ENCODE results near the gene ARID1B. TPM values are rescaled to one million over a fixed set of nuclear protein-coding genes. Genes with fewer than 3 reads are reported as not detected.

ARID1B gene
- total and polyA plus RNA-seq, 7 donors = 8.1 to 61.1 (median 53.1) TPM

GRCh38 chr6:157139054-157139708 lies 362.0 kb downstream of the ARID1B start:
- Histone ChIP-seq H3K27me3 (ENCODE audit: insufficient read depth in 3 of 3, low read length in 2 of 3) (no peaks in the 10 kb centered on the region), H3K36me3 (ENCODE audit: insufficient read depth in 1 of 2, low read depth in 1 of 2) (peaks cover 0 to 41% of the 10 kb centered on the region in 2 donors), H3K4me1 (peaks cover 7% of the 10 kb centered on the region), H3K27ac (no peak overlapping the region), H3K4me3 (no peak overlapping the region), H3K9me3 (no peaks in the 10 kb centered on the region)
- DNase-seq = no peak
- ATAC-seq = peak; percentile 54 to 77 (median 70)
- peak; percentile 36 for TF ChIP-seq CTCF (IDR thresholded peaks at IDR 0.05)
- 88 to 90% (median 90%) methylated on average over 15 of the region's 15 CpGs for WGBS, 3 donors
- intact Hi-C loops (cut with DNase I) = loop anchor here in 1 of 2 donors (10.0 kb wide), 1 partner anchor 46 kb away; no protein-coding TSS in a partner anchor

- WGBS, 3 donors = 42 to 55% (median 46%) methylated on average over 10 of the region's 10 CpGs
- H3K27ac ChIP-seq = peak overlapping the region; percentile 23
- TF ChIP-seq CTCF (IDR thresholded peaks at IDR 0.05) = no peak
Observed at GRCh38 chr6:157143171-157143889, 366.2 kb downstream of the ARID1B start.

GRCh38 chr6:157143890-157144798 lies 367.0 kb downstream of the ARID1B start:
- Histone ChIP-seq H3K27me3 (ENCODE audit: insufficient read depth in 3 of 3, low read length in 2 of 3) (no peaks in the 10 kb centered on the region), H3K9me3 (no peaks in the 10 kb centered on the region), H3K4me1 (peaks cover 29% of the 10 kb centered on the region), H3K36me3 (ENCODE audit: insufficient read depth in 1 of 2, low read depth in 1 of 2) (peaks cover 0 to 14% of the 10 kb centered on the region in 2 donors), H3K27ac (peak overlapping the region; percentile 68), H3K4me3 (no peak overlapping the region)
- ATAC-seq = no peak
- DNase-seq = no peak
- 67 to 73% (median 69%) methylated on average over 17 of the region's 17 CpGs for WGBS, 3 donors
- intact Hi-C loops (cut with DNase I) = loop anchor here (5.0 to 10.0 kb wide), 2 partner anchors 38 to 131 kb away; no protein-coding TSS in a partner anchor
- TF ChIP-seq CTCF (IDR thresholded peaks at IDR 0.05) = no peak

More at GRCh38 chr6:157143171-157143889, 366.2 kb downstream of the ARID1B start:
- H3K4me1 ChIP-seq = peaks cover 21% of the 10 kb centered on the region
- ATAC-seq (peak in 1 of 4 donors; percentile 44), DNase-seq (no peak)
- H3K27me3 ChIP-seq (ENCODE audit: insufficient read depth in 3 of 3, low read length in 2 of 3) = no peaks in the 10 kb centered on the region
- peaks cover 0 to 16% of the 10 kb centered on the region in 2 donors for H3K36me3 ChIP-seq (ENCODE audit: insufficient read depth in 1 of 2, low read depth in 1 of 2)
- H3K4me3 ChIP-seq = no peak overlapping the region
- intact Hi-C loops (cut with DNase I) = loop anchor here (5.0 to 10.0 kb wide), 2 partner anchors 39 to 131 kb away; no protein-coding TSS in a partner anchor
- H3K9me3 ChIP-seq = no peaks in the 10 kb centered on the region

- 62 to 69% (median 66%) methylated on average over 19 of the region's 19 CpGs for WGBS, 3 donors
- peaks cover 34% of the 10 kb centered on the region for H3K4me1 ChIP-seq
- ATAC-seq (no peak), DNase-seq (no peak)
- peak overlapping the region; percentile 68 for H3K27ac ChIP-seq
- no peak overlapping the region for H3K4me3 ChIP-seq
- no peaks in the 10 kb centered on the region for H3K9me3 ChIP-seq
- no peak for TF ChIP-seq CTCF (IDR thresholded peaks at IDR 0.05)
- H3K36me3 ChIP-seq (ENCODE audit: insufficient read depth in 1 of 2, low read depth in 1 of 2) = peaks cover 0 to 11% of the 10 kb centered on the region in 2 donors
- H3K27me3 ChIP-seq (ENCODE audit: insufficient read depth in 3 of 3, low read length in 2 of 3) = no peaks in the 10 kb centered on the region
- intact Hi-C loops (cut with DNase I) = loop anchor here (5.0 to 10.0 kb wide), 2 partner anchors 37 to 130 kb away; no protein-coding TSS in a partner anchor
Observed at GRCh38 chr6:157144859-157145568, 367.8 kb downstream of the ARID1B start.
